K562 (cell line): ENCODE results near the gene PCNX4. TPM values are rescaled to one million over a fixed set of nuclear protein-coding genes. Genes with fewer than 3 reads are reported as not detected.

Experiments used
- ARID3A ChIP-seq: IDR thresholded peaks from 2 replicates; pipeline ENCODE4 v1.6.1; 2012; ENCODE audit warnings: low read depth, low read length, improper control_type of control experiment, borderline replicate concordance
- CBFA2T2 ChIP-seq: fragments of 450-650 bp; conservative IDR thresholded peaks from 2 replicates; pipeline ENCODE4 v1.6.1; 2017; ENCODE audit warnings: mild to moderate bottlenecking
- CBX2 ChIP-seq: fragments of 200-600 bp; sonication (generic); IDR thresholded peaks from one replicate; pipeline ENCODE4 v1.6.1; 2012; ENCODE audit warnings: mild to moderate bottlenecking, low read length, inconsistent platforms; ENCODE audit not compliant: insufficient read depth, poor library complexity, severe bottlenecking
- CEBPG ChIP-seq, 3 experiments: fragments of 200-800 bp in 1 of 3; sonication (Bioruptor generic) in 1 of 3; sonication (generic) in 1 of 3; formaldehyde crosslinking in 1 of 3; IDR thresholded peaks in 2 of 3; conservative IDR thresholded peaks in 1 of 3; 2 replicates each; pipeline versions ENCODE4 v1.6.1 to v1.8.0; 2016 to 2022; ENCODE audit warnings: missing compliant biosample characterization in 2 of 3, missing genetic modification characterization in 2 of 3, mild to moderate bottlenecking in 1 of 3, missing genetic modification reagents in 1 of 3
- DPF2 ChIP-seq: fragments of 450-650 bp; IDR thresholded peaks from 2 replicates; pipeline ENCODE4 v1.6.1; 2016
- EP300 ChIP-seq: IDR thresholded peaks from 2 replicates; pipeline ENCODE4 v1.6.1; 2012; ENCODE audit warnings: low read length, improper control_type of control experiment
- ESRRA ChIP-seq: fragments of 450-650 bp; IDR thresholded peaks from 2 replicates; pipeline ENCODE4 v1.6.1; 2014; ENCODE audit warnings: low read depth, mild to moderate bottlenecking, moderate library complexity, borderline replicate concordance
- KAT2B ChIP-seq: IDR thresholded peaks from one replicate; pipeline ENCODE4 v1.6.1; 2012; ENCODE audit warnings: low read depth, mild to moderate bottlenecking, control low read depth, inconsistent platforms, low read length, moderate library complexity
- KDM5B ChIP-seq: fragments of 200-600 bp; sonication (generic); IDR thresholded peaks from 2 replicates; pipeline ENCODE4 v1.6.1; 2012; ENCODE audit warnings: low read depth, mild to moderate bottlenecking, moderate library complexity, low read length, control low read depth, inconsistent platforms; ENCODE audit not compliant: insufficient replicate concordance
- MAX ChIP-seq: sonication (generic); formaldehyde crosslinking; IDR thresholded peaks from 2 replicates; pipeline ENCODE4 v1.9.0; 2022; ENCODE audit warnings: mild to moderate bottlenecking, missing genetic modification reagents
- NFE2 ChIP-seq: IDR thresholded peaks from 2 replicates; pipeline ENCODE4 v1.6.1; 2014; ENCODE audit warnings: antibody characterized with exemption, low read depth
- RBM14 ChIP-seq: fragments of 200-400 bp; formaldehyde crosslinking; IDR thresholded peaks from 2 replicates; pipeline ENCODE4 v1.6.1; 2018; ENCODE audit warnings: low read depth, mild to moderate bottlenecking, low read length, moderate library complexity, borderline replicate concordance; ENCODE audit not compliant: insufficient read depth
- RNF2 ChIP-seq: sonication (generic); IDR thresholded peaks from 2 replicates; pipeline ENCODE4 v1.6.1; 2016
- SMAD1 ChIP-seq: fragments of 150-350 bp; IDR thresholded peaks from 2 replicates; pipeline ENCODE4 v1.6.1; 2014; ENCODE audit warnings: low read length, low read depth; ENCODE audit not compliant: partially characterized antibody
- SMARCA4 ChIP-seq: fragments of 450-650 bp; IDR thresholded peaks from 2 replicates; pipeline ENCODE4 v1.6.1; 2016
- TEAD4 ChIP-seq, 2 experiments: sonication (generic) in 1 of 2; formaldehyde crosslinking in 1 of 2; IDR thresholded peaks; 2 replicates each; pipeline versions ENCODE4 v1.6.1 to v1.8.0; 2012 to 2022; ENCODE audit warnings: borderline replicate concordance in 1 of 2, inconsistent platforms in 1 of 2, low read length in 1 of 2, mild to moderate bottlenecking in 1 of 2, missing genetic modification reagents in 1 of 2
- WHSC1 ChIP-seq: IDR thresholded peaks from one replicate; pipeline ENCODE4 v1.6.1; 2012; ENCODE audit warnings: low read length, control low read depth, inconsistent platforms
- ZFPM2 ChIP-seq: fragments of 250-450 bp; sonication (Bioruptor Pico); IDR thresholded peaks from 2 replicates; pipeline ENCODE4 v1.5.1; 2022; ENCODE audit warnings: mild to moderate bottlenecking
- polyA plus RNA-seq, 8 experiments: library from polyadenylated mRNA; depleted of rRNA in 4 of 8; stranded (reverse) in 5 of 8; unstranded in 3 of 8; fragments of >200 nt; fragmentation: Nextera tagmentation in 2 of 8; fragmentation: Illumina TruSeq in 1 of 8; extraction: Ambion mirVana in 2 of 8; extraction: Trizol in 1 of 8; gene quantifications; 2 replicates each; pipeline versions ENCODE4 v1.2.1 to v1.2.3, GENCODE V29; 2011 to 2014; ENCODE audit warnings: inconsistent platforms in 1 of 8, missing spikeins in 1 of 8
- total RNA-seq, 7 experiments: library from RNA; depleted of rRNA in 6 of 7; stranded (reverse); fragments of >200 nt in 6 of 7; fragmentation: Illumina TruSeq in 2 of 7; extraction: Trizol in 2 of 7; gene quantifications; 2 replicates each; pipeline versions ENCODE4 v1.2.1 to v1.2.3, GENCODE V29; 2011 to 2021; ENCODE audit warnings: low replicate concordance in 1 of 7
- TF ChIP-seq, protein P1 (sequence below): sonication (generic); formaldehyde crosslinking; IDR thresholded peaks from 2 replicates; pipeline ENCODE4 v1.8.1; 2023; ENCODE audit warnings: missing genetic modification reagents, mild to moderate bottlenecking, borderline replicate concordance
- TF ChIP-seq, protein P2 (sequence below): fragments of 250-450 bp; sonication (Bioruptor Pico); IDR thresholded peaks from 2 replicates; pipeline ENCODE4 v1.8.0; 2022; ENCODE audit warnings: inconsistent platforms, mild to moderate bottlenecking, moderate library complexity, borderline replicate concordance

The PCNX4 gene
- total and polyA plus RNA-seq, 9 of the 15 experiments (the other 6 are each of a cell fraction or from before 2014, with no cell fraction given): 10.0 to 41.2 (median 22.4) TPM

DNA sequence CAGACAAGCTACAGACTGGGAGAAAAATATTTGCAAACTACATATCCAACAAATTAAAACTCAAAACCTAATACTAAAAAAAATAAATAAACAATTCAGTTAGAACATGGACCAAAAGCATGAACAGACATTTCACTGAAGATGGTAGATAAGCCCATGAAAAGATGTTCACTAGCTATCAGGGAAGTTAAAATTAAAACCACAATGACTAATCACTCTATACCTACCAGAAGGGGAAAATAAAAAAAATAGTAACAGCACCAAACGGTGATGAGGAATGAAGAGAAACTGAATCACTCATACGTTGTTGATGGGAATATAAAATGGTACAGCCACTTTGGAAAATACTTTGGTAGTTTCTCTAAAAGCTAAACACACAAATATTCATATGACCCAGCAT lies 104.6 kb downstream of the PCNX4 start (continued):
- TF ChIP-seq EP300 (peak; percentile 16; the same call in 1 of the 2 replicates), DPF2 (peak; percentile 77), ESRRA (peak; percentile 47; the same call in 1 of the 2 replicates), KDM5B (no peak), ARID3A (0 out of 2 replicates have a peak, but pooled peaks have one; percentile 28), WHSC1 (no peak), NFE2 (peak; percentile 80), SMARCA4 (peak; percentile 67), MAX (no peak), RNF2 (no peak), TEAD4 (IDR thresholded peaks at IDR 0.05; ENCODE audit: low read length) (0 out of 2 replicates have a peak, but pooled peaks have one; percentile 14), TEAD4 (CRISPR knock-in tag; IDR thresholded peaks at IDR 0.05; ENCODE audit: borderline replicate concordance) (no peak), KAT2B (no peak), CBFA2T2 (0 out of 2 replicates have a peak, but pooled peaks have one; percentile 10), SMAD1 (no peak), CBX2 (no peak), ZFPM2 (CRISPR knock-in tag) (no peak), CEBPG (CRISPR knock-in tag; IDR thresholded peaks at IDR 0.05) (no peak), CEBPG (tag; conservative IDR thresholded peaks at IDR 0.05 in 1 of 2, IDR thresholded peaks at IDR 0.05 in 1 of 2) (no peak), RBM14 (no peak)
- TF ChIP-seq, protein P1, sequence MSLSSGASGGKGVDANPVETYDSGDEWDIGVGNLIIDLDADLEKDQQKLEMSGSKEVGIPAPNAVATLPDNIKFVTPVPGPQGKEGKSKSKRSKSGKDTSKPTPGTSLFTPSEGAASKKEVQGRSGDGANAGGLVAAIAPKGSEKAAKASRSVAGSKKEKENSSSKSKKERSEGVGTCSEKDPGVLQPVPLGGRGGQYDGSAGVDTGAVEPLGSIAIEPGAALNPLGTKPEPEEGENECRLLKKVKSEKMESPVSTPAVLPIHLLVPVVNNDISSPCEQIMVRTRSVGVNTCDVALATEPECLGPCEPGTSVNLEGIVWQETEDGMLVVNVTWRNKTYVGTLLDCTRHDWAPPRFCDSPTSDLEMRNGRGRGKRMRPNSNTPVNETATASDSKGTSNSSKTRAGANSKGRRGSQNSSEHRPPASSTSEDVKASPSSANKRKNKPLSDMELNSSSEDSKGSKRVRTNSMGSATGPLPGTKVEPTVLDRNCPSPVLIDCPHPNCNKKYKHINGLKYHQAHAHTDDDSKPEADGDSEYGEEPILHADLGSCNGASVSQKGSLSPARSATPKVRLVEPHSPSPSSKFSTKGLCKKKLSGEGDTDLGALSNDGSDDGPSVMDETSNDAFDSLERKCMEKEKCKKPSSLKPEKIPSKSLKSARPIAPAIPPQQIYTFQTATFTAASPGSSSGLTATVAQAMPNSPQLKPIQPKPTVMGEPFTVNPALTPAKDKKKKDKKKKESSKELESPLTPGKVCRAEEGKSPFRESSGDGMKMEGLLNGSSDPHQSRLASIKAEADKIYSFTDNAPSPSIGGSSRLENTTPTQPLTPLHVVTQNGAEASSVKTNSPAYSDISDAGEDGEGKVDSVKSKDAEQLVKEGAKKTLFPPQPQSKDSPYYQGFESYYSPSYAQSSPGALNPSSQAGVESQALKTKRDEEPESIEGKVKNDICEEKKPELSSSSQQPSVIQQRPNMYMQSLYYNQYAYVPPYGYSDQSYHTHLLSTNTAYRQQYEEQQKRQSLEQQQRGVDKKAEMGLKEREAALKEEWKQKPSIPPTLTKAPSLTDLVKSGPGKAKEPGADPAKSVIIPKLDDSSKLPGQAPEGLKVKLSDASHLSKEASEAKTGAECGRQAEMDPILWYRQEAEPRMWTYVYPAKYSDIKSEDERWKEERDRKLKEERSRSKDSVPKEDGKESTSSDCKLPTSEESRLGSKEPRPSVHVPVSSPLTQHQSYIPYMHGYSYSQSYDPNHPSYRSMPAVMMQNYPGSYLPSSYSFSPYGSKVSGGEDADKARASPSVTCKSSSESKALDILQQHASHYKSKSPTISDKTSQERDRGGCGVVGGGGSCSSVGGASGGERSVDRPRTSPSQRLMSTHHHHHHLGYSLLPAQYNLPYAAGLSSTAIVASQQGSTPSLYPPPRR: no peak
- TF ChIP-seq, protein P2, sequence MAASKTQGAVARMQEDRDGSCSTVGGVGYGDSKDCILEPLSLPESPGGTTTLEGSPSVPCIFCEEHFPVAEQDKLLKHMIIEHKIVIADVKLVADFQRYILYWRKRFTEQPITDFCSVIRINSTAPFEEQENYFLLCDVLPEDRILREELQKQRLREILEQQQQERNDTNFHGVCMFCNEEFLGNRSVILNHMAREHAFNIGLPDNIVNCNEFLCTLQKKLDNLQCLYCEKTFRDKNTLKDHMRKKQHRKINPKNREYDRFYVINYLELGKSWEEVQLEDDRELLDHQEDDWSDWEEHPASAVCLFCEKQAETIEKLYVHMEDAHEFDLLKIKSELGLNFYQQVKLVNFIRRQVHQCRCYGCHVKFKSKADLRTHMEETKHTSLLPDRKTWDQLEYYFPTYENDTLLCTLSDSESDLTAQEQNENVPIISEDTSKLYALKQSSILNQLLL: no peak
